HG02610 (cell line): ENCODE measurements around the gene CLDND2.
"Not testable (repeated sequence)": the region's sequence is repeated elsewhere in the genome, so short reads cannot be mapped to it uniquely, and the experiment has no call there.

Experiments used
- ATAC-seq: cut with Tn5 transposase; IDR thresholded peaks from one replicate; pipeline ENCODE4 v1.9.1; 2021; ENCODE audit warnings: mild to moderate bottlenecking, moderate library complexity; ENCODE audit not compliant: unreplicated experiment

The CLDND2 gene

GRCh38 chr19:51368366-51369282, at the start of gene CLDND2:
TSS of gene CLDND2 (minus strand) at chr19:51369003. CDS start at chr19:51368577, 426 bp downstream.
- no peak for ATAC-seq

- peak; percentile 30 for ATAC-seq
These were observed 49.0 kb upstream of the CLDND2 start for GRCh38 chr19:51417810-51418157.

GRCh38 chr19:51417107-51417809, 48.5 kb upstream of the CLDND2 start, which contains the start of gene SIGLEC10:
TSS of gene SIGLEC10 (minus strand) at chr19:51417642. CDS start at chr19:51417581, 61 bp downstream.
- peak; percentile 62 for ATAC-seq

GRCh38 chr19:51416422-51416821, 47.6 kb upstream of the CLDND2 start:
- ATAC-seq, result not testable (repeated sequence)

GRCh38 chr19:51415187-51415586, 46.4 kb upstream of the CLDND2 start:
- no peak for ATAC-seq

GRCh38 chr19:51410950-51411748, 42.3 kb upstream of the CLDND2 start:
- no peak for ATAC-seq

GRCh38 chr19:51407511-51408131, 38.8 kb upstream of the CLDND2 start:
- ATAC-seq, result no peak

- no peak for ATAC-seq
These were observed 33.3 kb upstream of the CLDND2 start for GRCh38 chr19:51402117-51402516.

GRCh38 chr19:51399936-51400335, 31.1 kb upstream of the CLDND2 start:
- ATAC-seq, result not testable (repeated sequence)

GRCh38 chr19:51399231-51399630, 30.4 kb upstream of the CLDND2 start:
- no peak for ATAC-seq

GRCh38 chr19:51398096-51398704, 29.4 kb upstream of the CLDND2 start:
- ATAC-seq, result no peak

- not testable (repeated sequence) for ATAC-seq
These were observed 28.6 kb upstream of the CLDND2 start for GRCh38 chr19:51397453-51397852.

GRCh38 chr19:51396175-51396574, 27.4 kb upstream of the CLDND2 start:
- no peak for ATAC-seq

- peak; percentile 79 for ATAC-seq
These were observed 25.4 kb upstream of the CLDND2 start for GRCh38 chr19:51394050-51394836.

- no peak for ATAC-seq
These were observed 23.9 kb upstream of the CLDND2 start for GRCh38 chr19:51392701-51393100.

- no peak for ATAC-seq
These were observed 22.3 kb upstream of the CLDND2 start for GRCh38 chr19:51391073-51391611.

GRCh38 chr19:51389143-51389542, 20.3 kb upstream of the CLDND2 start:
- ATAC-seq, result no peak

GRCh38 chr19:51387924-51388389, 19.2 kb upstream of the CLDND2 start, which contains the start of gene LIM2:
TSS of gene LIM2 (minus strand) at chr19:51387974. CDS start at chr19:51387443, 531 bp downstream.
- ATAC-seq, result no peak
